Fibroblast of upper back skin (primary cell): ENCODE data around the gene CFAP107.
"Not testable (repeated sequence)": the region's sequence is repeated elsewhere in the genome, so short reads cannot be mapped to it uniquely, and the experiment has no call there.

Experiments used
- DNase-seq: peaks from one replicate; pipeline ENCODE4 v3.0.0-alpha.2; 2013

The CFAP107 gene, protein sequence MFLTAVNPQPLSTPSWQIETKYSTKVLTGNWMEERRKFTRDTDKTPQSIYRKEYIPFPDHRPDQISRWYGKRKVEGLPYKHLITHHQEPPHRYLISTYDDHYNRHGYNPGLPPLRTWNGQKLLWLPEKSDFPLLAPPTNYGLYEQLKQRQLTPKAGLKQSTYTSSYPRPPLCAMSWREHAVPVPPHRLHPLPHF

DNA sequence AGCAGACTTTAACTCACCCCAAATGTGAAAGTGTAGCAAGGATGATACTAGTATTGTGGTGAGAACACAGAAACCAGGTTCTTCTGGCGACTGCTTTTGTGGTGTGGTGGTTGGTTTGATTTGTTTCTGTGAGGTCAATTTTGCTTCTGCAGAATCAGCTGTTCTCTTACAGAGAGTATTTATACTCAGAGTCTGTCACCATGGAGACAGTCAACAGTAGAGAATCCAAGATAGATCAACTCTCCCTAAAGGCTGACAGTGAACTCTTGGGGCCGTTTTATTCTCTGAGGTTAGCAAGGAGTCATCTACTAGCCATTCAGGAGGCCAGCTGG lies at the start of gene CFAP107:
TSS of gene CFAP107 (plus strand) at position 209 of the 332 bp plus-strand sequence. CDS start 231 bp downstream, outside the sequence.
- peak; percentile 25 for DNase-seq

DNA sequence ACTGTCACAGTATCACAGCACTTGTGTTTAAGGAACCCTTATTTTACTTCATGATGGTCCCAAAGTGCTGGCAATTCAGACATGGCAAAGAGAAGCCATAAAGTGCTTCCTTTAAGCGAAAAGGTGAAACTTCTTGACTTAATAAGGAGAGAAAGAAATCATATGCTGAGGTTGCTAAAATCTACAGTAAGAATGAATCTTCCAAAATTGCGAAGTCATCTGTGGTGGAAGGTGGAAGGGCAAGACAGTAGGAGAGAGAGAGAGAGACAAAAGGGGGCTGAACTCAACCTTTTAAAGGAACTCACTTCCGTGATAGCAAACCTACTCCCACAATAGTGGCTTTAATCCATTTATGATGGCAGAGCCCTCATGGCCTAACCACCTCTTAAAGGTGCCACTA lies 49.3 kb upstream of the CFAP107 start:
- no peak for DNase-seq

DNA sequence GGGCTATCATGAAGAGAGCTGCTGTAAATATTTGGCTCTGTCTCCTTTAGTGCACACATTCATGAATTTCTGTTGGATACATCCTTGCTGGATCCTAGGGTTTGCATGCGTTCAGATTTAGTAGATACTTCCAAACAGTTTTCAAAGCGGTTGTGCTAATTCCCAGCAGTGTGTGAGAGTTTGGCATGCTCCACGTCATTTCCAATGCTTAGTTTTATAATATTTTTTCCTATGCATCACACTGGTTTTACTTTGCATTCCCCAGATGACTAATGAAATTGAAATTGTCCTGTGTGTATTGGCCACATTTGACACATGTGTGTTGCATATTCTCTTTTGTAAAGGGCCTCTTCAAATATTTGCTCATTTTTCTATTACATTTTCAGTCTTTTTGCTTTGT lies 48.6 kb upstream of the CFAP107 start:
- DNase-seq, result peak; percentile 77

DNA sequence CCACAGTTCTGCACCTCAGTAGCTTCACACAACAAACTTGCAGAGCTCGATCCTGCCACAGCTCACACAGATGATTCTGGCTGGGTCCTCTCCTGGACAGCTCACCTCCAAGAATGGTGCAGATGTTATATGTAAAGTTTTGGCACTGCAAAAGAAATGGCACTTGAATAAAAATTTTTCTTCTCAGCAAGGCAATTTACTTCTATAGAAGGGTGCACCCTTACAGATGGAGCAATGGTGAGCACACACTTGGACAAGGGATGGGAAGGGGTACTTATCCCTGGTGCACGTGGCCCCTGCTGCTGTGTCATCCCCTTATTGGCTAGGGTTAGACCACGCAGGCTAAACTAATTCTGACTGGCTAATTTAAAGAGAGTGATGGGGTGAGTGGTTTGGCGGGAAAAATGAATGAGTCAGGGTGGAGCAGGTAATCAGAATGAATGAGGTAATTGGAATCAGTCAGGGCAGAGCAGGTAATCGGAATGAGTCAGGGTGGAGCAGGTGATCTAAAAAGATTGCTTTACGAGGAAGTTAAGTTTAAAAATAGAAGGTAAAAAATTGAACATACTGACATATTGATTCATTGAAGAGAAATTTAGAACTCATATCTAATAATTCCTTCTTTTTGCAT lies 42.1 kb upstream of the CFAP107 start:
- no peak for DNase-seq

DNA sequence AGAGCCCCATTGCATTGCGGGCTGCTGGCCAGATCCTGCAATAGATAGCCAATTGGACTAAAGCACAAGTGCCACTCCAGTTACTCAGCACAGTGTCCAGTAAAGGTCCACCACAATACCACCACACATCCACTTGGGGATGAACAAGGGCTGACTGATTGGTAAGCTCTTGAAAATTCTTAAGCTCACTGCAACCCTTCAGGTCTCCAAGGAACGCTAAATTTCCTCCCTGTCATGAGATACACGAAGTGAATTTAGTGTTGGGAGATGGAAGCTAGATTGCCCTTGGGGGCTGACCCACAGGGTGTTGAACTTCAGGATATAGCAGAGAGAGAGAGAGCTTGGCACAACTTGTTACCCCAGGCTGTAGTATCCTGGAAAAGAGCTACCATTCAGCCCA lies 39.9 kb upstream of the CFAP107 start:
- no peak for DNase-seq

DNA sequence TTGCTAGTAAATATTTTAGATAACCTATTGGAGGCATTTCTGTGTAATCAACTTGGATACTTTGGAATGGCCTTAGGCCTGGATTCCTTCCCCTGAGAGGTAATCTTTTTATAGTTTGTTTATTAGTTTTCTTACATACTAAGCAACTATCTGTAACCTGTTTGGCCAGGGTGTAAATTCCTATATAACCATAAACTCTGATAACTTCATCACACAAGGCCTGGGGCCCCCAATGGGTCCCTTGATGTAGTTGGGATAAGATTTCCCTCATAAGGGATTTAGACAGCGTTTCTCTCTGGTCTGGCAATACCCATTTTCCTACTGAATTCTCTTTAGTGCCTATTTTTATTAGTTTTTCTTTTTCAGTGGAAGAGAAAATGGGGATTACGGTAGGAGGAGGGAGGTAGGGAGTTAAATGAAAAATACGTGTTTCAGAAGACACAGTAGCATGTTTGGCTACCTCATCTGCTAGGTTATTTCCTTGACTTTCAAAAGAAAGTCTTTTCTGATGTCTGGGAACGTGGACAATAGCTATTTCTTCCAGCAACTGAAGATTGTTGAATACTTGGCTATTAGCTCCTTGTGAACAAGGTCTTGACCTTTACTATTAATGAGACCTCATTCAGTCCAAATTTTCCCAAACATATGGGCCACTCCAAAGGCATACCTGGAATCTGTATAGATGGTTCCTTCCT lies 37.5 kb upstream of the CFAP107 start:
- DNase-seq, result no peak

DNA sequence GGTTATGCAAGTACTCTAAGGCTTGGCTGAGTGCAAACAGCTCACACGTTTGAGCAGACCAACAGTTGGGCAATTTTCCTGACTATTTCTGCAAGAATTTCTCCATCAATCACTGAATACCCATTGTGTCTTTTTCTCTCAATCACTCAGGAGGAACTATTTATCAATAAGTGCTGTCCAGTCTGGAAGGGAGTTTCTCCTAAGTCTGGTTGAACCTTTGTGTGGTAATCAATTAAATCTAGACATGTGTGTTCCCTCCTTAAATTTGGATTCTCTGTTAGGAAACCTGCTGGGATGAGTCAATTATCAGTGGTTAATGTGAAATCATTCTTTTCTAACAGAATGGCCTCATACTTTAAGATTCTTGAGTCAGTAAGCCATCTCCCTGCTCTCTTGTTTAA lies 36.9 kb upstream of the CFAP107 start:
- peak; percentile 67 for DNase-seq

DNA sequence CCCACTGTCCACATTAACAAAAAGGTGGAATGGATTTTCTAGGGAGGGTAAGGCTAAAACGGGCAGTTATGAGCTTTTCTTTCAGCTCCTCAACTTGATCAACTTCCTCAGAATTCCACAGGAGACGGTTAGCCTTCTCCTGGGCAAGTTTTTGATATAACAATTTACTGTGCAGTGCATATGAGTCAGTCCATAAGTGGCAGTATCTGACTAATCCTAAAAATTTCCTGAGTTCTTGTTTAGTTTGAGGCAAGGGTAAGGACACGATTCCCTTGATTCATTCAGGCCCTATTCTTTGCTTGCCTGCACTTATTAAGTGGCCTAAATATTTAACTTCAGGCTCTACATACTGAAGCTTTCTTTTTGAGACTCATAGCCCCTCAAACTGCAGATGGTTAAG lies 36.3 kb upstream of the CFAP107 start:
- DNase-seq, result peak; percentile 56

DNA sequence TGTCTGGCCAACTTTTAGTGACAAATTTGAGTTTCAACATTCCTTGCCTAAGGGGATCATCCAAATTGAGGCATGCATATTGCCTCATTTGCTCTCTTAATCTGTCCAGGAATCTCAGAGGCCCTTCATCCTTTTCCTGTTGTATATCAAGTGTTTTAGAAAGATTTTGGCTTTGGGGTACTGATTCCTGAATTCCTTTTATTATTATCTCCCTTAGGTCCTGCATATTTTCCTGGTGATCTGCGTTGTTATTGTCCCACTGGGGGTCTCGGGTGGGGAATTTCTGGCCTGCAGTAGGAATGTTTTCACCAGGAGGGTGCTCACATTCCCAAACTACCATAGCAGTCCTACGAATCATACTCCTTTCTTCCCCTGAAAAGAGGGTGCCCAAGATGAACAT lies 34.5 kb upstream of the CFAP107 start:
- DNase-seq, result peak; percentile 75

DNA sequence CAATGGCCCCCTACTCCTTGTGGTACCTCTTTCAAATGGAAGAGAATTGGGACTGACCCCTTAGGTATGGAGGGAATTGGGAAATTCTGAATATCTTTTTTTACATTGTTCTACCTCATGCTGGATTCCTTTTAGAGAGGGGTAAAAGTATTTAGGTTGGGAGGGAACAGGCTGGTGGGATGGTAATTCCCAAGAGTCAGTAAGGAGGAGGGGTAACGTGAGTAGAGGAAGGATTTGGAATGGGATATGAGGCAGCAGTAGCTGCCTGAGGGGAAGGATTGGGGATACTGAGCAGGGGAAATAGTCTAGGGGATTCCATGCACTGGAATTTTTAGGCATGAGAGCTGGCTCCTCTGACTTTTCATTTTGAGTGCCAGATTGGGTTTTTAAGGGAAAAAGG lies 33.9 kb upstream of the CFAP107 start:
- peak; percentile 48 for DNase-seq

DNA sequence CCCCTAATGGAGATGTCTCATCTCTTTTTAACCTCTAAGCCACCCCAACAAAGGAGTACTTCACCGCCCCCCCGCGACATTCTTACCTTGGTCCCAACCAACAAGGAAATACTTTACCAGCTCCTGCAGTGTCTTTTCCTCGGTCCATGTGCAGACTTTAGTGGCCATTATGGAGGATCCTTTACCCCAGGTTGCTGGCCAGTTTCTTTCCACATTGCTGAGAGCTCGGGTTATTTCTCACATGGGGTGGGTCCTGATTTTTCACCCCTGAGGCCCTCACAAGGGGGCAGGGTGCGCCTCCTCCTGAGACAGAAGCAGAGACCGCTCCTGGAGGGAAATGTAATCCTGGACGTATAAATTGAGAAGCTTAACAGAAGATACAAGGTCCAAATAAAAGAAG lies 33.1 kb upstream of the CFAP107 start:
- DNase-seq, result no peak

DNA sequence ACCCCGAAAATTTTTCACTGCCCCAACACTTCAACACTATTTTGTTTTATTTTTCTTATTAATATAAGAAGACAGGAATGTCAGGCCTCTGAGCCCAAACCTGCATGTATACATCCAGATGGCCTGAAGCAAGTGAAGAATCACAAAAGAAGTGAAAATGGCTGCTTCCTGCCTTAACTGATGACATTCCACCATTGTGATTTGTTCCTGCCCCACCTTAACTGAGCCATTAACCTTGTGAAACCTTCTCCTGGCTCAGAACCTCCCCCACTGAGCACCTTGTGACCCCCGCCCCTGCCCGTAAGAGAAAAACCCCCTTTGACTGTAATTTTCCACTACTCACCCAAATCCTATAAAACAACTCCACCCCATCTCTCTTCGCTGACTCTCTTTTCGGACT lies 32.3 kb upstream of the CFAP107 start:
- not testable (repeated sequence) for DNase-seq

DNA sequence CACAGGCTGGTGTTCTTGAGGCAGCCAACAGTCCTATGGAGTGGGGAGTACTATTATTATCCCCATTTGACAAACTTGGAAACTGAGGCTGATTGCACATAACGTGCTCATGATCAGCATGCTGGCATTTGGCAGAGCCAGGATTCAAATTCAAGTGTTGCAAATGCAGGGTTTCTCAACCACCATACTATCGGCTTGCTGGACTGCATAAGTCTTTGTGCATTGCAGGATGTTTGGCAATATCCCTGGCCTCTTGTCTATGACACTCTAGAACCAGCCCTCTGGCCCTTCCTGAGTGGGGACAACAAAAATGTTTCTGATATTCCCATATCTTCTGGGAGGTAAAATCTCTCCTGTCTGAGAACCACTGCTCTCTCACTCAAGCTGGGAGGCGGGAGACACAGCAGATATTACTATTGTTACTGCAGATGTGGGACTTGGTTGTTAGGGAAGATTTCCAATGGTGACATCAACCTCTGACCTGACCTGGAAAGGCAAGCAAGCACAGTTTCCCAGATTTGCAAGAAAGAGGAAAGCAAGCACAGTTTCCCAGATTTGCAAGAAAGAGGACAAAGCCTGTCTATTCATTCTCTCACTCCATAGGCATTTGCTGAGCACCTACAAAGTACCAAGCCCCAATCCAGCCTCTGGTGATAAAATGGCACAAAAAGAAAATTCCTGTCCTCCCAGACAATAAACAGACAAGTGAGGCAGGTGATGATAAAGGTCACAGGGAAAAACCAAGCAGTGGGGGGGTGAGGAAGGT lies 31.1 kb upstream of the CFAP107 start:
- no peak for DNase-seq

DNA sequence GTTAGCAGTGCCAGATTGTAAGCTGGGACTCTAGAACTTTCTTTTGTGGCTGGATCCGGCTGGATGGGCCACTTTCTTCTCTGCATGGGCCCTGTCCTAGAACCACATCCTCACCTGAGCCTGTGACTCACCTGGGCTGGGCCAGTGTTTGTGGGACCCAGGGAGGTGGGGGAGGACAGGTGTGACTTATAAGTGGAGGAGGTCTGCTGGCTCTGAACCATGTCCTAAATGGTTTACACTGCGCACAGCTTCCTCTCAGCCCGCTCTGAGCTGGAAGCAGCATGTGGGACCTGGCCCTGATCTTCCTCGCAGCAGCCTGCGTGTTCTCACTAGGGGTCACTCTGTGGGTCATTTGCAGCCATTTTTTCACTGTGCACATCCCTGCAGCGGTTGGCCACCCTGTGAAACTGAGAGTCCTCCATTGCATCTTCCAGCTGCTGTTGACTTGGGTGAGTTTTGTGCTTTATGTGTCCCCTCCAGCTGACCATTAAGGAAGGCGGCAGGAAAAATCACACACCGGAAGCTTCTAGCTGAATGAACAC lies 30.0 kb upstream of the CFAP107 start, which contains the start of gene AADACL3:
TSS of gene AADACL3 (plus strand) at position 215 of the 542 bp plus-strand sequence. CDS start at position 282, 67 bp downstream.
- DNase-seq, result no peak

DNA sequence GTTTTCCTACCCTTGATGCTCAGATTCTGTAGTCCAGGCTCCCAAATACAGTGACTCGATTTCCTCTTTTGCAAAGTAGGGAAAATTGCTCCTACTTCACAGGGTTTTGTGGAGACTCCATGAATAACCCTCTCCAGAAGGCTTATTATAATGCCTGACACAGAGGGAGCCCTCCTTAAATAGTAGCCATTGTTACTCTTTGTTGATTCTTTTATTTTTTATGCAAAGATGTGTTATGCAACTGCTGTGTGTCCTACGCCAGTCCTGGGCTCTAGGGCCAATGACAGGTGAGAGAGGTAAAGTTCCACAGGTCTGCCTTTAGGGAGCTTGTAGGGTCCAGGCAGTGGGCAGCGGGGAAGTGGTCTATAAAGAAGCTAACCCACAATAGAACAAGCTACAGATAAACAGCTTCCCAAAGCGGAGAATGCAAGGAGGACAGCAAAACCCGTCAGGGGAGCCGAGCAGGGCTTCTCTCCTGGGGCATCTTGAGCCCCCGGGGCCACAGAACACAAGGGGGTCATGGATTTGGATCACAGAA lies 28.6 kb upstream of the CFAP107 start:
- no peak for DNase-seq

DNA sequence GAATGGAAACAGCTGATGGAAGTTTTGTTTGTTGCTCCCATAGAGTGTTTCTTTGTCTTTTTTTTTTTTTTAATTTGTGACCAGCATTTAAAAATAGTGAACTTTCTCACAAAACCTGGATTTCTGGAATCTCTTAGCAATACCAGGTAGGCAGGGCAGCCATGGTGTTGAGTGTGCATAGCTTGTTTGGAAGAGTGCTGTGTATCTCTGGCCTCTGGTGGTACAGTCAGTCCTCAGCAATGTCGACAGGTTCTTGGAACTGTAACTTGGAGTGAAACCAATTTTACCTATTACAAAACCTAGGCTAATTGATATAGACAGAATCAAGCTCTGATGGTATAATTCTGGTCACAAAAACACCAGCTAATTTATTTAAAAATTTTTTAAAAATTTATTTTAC lies 23.4 kb upstream of the CFAP107 start:
- DNase-seq, result no peak

DNA sequence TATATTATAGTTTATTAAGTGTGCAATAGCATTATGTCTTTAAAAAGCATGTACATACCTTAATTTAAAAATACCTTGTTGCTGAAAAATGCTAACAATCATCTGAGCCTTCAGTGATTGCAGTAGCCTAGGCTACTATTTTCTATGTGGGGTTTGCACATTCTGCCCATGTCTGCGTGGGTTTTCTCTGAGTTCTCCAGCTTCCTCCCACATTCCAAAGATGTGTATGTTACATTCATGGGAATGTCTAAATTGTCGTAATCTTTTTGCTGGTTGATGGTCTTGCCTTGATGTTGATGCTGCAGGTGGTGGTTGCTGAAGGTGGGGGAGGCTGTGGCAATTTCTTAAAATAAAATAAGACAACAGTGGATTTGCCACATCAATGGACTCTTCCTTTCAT lies 17.6 kb upstream of the CFAP107 start:
- DNase-seq, result no peak

DNA sequence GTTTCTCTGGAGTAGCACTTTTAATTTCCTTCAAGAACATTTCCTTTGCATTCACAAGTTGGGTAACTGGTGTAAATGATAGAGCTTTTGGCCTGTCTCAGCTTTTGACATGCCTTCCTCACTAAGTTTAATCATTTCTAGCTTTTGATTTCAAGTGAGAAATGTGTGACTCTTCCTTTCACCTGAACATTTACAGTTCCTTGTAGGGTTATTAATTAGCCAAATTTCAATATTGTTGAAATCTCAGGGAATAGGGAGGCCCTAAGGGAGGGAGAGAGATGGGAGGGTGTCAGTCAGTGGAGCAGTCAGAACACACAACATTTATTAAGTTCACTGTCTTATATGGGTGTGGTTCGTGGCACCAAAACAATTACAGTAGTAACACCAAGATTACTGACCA lies 15.8 kb upstream of the CFAP107 start:
- no peak for DNase-seq

DNA sequence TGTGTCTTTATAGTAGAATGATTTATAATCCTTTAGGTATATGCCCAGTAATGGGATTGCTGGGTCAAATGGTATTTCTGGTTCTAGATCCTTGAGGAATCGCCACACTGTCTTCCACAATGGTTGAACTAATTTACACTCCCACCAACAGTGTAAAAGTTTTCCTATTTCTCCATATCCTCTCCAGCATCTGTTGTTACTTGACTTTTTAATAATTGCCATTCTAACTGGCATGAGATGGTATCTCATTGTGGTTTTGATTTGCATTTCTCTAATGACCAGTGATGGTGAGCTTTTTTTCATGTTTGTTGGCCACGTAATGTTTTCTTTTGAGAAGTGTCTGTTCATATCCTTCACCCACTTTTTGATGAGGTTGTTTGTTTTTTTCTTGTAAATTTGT lies 14.9 kb upstream of the CFAP107 start:
- DNase-seq, result not testable (repeated sequence)

DNA sequence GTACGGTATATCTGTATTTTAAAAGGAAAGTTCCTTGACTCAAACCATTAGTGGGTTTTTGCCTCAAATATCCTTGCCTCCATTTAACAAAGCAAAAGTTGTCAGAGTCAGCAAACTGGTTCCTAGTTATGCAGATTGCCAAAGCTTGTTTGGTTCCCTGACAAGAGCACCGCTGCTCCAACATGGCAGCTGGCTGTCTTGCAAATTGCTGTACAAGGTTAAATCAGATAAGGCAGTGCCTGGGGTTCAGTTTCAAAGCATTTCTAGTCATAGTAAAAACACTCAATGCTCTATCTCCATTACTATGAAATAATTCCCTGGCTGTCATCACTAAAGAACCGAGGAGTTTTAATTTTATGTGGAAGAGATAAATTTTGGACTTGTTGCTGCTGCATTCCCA lies 11.3 kb upstream of the CFAP107 start:
- DNase-seq, result no peak

DNA sequence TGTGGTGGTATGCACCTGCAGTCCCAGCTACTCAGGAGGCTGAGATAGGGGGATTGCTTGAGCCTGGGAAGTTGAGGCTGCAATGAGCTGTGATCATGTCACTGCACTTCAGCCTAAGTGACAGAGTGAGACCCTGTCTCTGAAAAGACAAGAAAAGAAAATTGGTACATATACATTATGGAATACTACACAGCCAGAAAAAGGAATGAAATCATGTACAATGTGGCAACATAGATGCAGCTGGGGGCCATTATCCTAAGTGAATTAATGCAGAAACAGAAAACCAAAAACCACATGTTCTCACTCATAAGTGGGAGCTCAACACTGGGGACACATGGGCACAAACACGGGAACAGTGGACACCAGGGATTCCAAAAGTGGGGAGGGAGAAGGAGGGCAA lies 7.1 kb upstream of the CFAP107 start:
- DNase-seq, result no peak

DNA sequence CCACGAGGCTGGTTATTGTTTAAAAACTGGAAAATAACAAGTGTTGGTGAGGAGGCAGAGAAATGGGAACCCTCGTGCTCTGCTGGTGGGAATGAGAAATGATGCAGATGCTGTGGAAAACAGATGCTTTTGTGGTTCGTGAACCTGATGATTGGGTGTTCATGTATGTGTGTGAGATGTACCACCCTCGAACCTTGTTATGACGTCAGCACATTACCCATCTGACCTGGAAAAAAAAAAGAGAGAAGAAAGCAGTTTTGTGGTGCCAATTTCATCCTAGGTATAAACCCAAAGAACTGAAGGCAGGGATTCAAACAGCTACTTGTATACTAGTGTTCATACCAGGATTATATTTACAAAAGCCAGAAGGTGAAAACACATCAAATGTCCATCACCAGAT lies 6.4 kb upstream of the CFAP107 start:
- DNase-seq, result no peak

DNA sequence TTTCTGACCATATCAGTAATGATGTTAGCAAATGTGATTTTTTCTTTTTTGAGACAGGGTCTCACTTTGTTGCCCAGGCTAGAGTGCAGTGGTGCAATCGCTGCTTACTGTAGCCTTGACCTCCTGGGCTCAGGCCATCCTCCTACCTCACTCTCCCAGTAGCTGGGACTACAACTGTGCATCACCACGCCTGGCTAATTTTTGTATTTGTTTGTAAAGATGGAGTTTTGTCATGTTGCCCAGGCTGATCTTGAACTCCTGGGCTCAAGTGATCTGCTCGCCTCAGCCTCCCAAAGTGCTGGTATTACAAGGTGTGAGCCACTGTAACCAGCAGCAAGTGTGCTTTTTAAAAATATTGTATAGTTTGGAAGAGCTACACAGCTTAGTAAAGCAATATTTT lies 4.1 kb upstream of the CFAP107 start:
- DNase-seq, result no peak
